Central memory CD8-positive, alpha-beta T cell (primary cell): Measurements from ENCODE around the gene CLK2.

ENCODE experiments used
- ATAC-seq: fragments of 150-1000 bp; cut with Tn5 transposase; replicated peaks from 2 replicates; pipeline ENCODE4 v1.10.0; 2022; ENCODE audit warnings: mild to moderate bottlenecking, moderate FRiP score, moderate number of reproducible peaks; ENCODE audit not compliant: poor library complexity, severe bottlenecking; ENCODE audit errors: extremely low read depth
- DNase-seq, 2 donors: peaks; one replicate each; pipeline ENCODE4 v3.0.0; 2021; ENCODE audit warnings: low spot score in 2 of 2
- H3K27ac Mint-ChIP-seq: one replicate; pipeline ENCODE4 v1.8.0; 2022; ENCODE audit warnings: low read depth, mild to moderate bottlenecking, moderate library complexity, mixed read lengths
- H3K27me3 Mint-ChIP-seq: one replicate; pipeline ENCODE4 v1.8.0; 2022; ENCODE audit warnings: mixed read lengths
- H3K36me3 Mint-ChIP-seq: one replicate; pipeline ENCODE4 v1.8.0; 2022; ENCODE audit warnings: mild to moderate bottlenecking, moderate library complexity, mixed read lengths; ENCODE audit not compliant: insufficient read depth
- H3K4me1 Mint-ChIP-seq: one replicate; pipeline ENCODE4 v1.8.0; 2022; ENCODE audit warnings: mixed read lengths
- H3K4me3 Mint-ChIP-seq: one replicate; pipeline ENCODE4 v1.8.0; 2022; ENCODE audit warnings: mild to moderate bottlenecking, moderate library complexity, mixed read lengths
- H3K9me3 Mint-ChIP-seq: one replicate; pipeline ENCODE4 v1.8.0; 2022; ENCODE audit warnings: mixed read lengths

CLK2 gene

GRCh38 chr1:155272466-155273342, 600 bp downstream of the CLK2 start:
- ATAC-seq (peak; percentile 22), DNase-seq (peak in 1 of 2 donors; percentile 15)
- Mint-ChIP-seq H3K36me3 (peaks cover 40% of the 10 kb centered on the region), H3K9me3 (no peaks in the 10 kb centered on the region), H3K27me3 (no peaks in the 10 kb centered on the region), H3K4me3 (peak overlapping the region; percentile 75), H3K27ac (peak overlapping the region; percentile 17), H3K4me1 (peaks cover 37% of the 10 kb centered on the region)

- H3K9me3 Mint-ChIP-seq: no peaks in the 10 kb centered on the region
- H3K4me1 Mint-ChIP-seq: peaks cover 23% of the 10 kb centered on the region
- peaks cover 59% of the 10 kb centered on the region for H3K36me3 Mint-ChIP-seq
- no peak overlapping the region for H3K27ac Mint-ChIP-seq
- H3K27me3 Mint-ChIP-seq: no peaks in the 10 kb centered on the region
- ATAC-seq (no peak), DNase-seq (no peak)
- H3K4me3 Mint-ChIP-seq: no peak overlapping the region
Measured at GRCh38 chr1:155269381-155269780, 3.9 kb downstream of the CLK2 start.

DNA sequence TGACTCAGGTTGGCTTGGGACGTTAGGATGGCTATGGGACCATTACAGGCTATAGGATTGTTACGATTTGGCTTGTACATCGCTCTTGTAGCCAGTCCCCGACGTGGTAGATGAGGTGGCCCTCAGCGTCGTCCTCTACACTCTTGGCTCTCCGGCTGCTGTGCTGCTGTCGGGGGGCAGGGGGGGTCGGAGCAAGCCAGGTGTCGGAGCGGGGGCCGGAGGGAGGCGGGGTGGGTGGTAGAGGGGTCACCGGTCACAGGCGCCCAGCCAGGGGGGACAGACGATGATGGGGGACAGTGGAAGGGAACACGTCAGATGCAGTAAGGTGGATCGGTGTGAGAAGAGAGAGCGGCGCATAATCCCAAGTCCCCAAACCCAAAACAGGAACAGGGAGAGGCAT, 4.7 kb downstream of the CLK2 start:
- Mint-ChIP-seq H3K4me3 (no peak overlapping the region), H3K4me1 (peaks cover 21% of the 10 kb centered on the region), H3K27me3 (no peaks in the 10 kb centered on the region), H3K9me3 (no peaks in the 10 kb centered on the region), H3K36me3 (peaks cover 56% of the 10 kb centered on the region), H3K27ac (no peak overlapping the region)
- ATAC-seq (no peak), DNase-seq (no peak)

GRCh38 chr1:155267373-155267772, 5.9 kb downstream of the CLK2 start:
- ATAC-seq: no peak
- H3K27me3 Mint-ChIP-seq: no peaks in the 10 kb centered on the region

DNA sequence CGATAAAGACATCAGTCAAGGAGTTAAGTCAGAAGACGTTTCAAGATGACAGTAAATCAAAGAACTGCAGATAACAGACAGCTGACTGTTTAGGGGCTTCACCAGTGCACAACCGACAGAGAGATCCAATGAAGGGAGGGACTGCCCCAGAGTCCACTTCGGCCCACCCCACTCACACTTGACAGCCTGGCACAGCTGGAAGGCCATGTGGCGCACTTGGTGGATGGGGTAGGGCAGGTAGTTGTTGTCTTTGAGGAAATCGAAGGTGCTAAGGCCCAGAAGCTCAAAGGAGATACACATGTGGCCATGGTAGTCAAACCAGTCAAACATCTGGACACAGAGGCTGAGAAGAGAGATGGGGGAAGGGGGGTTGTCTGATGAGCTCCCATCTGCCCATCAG, 6.8 kb downstream of the CLK2 start:
- Mint-ChIP-seq H3K9me3 (no peaks in the 10 kb centered on the region), H3K4me3 (no peak overlapping the region), H3K27ac (no peak overlapping the region), H3K4me1 (peaks cover 24% of the 10 kb centered on the region), H3K36me3 (peaks cover 61% of the 10 kb centered on the region), H3K27me3 (no peaks in the 10 kb centered on the region)
- no peak for ATAC-seq
- no peak for DNase-seq

More at GRCh38 chr1:155267373-155267772, 5.9 kb downstream of the CLK2 start:
- peaks cover 55% of the 10 kb centered on the region for H3K36me3 Mint-ChIP-seq
- no peak overlapping the region for H3K27ac Mint-ChIP-seq
- no peaks in the 10 kb centered on the region for H3K9me3 Mint-ChIP-seq
- DNase-seq: no peak
- peaks cover 15% of the 10 kb centered on the region for H3K4me1 Mint-ChIP-seq
- H3K4me3 Mint-ChIP-seq: no peak overlapping the region

GRCh38 chr1:155263067-155263466, 10.2 kb downstream of the CLK2 start:
- Mint-ChIP-seq H3K4me3 (peak overlapping the region; percentile 93), H3K36me3 (peaks cover 57% of the 10 kb centered on the region), H3K27me3 (no peaks in the 10 kb centered on the region), H3K4me1 (peaks cover 29% of the 10 kb centered on the region), H3K27ac (peak overlapping the region; percentile 91), H3K9me3 (no peaks in the 10 kb centered on the region)
- ATAC-seq (no peak), DNase-seq (no peak)

- DNase-seq: peak; percentile 59 to 70
- peaks cover 57% of the 10 kb centered on the region for H3K36me3 Mint-ChIP-seq
- no peaks in the 10 kb centered on the region for H3K27me3 Mint-ChIP-seq
- no peaks in the 10 kb centered on the region for H3K9me3 Mint-ChIP-seq
- H3K27ac Mint-ChIP-seq: peak within 1 kb of the TSS; percentile 91
- peak; percentile 99 for ATAC-seq
- H3K4me3 Mint-ChIP-seq: peak within 1 kb of the TSS; percentile 93
- peaks cover 35% of the 10 kb centered on the region for H3K4me1 Mint-ChIP-seq
Measured at GRCh38 chr1:155261852-155262673, 11.2 kb downstream of the CLK2 start, which contains the start of gene SCAMP3. Gene SCAMP3, minus strand, starts transcription at chr1:155262360. Its CDS starts 209 bp downstream, at chr1:155262151.

- Mint-ChIP-seq H3K27me3 (no peaks in the 10 kb centered on the region), H3K36me3 (peaks cover 51% of the 10 kb centered on the region), H3K4me3 (peak overlapping the region; percentile 93), H3K27ac (peak overlapping the region; percentile 91), H3K9me3 (no peaks in the 10 kb centered on the region), H3K4me1 (peaks cover 41% of the 10 kb centered on the region)
- ATAC-seq: peak; percentile 8
- no peak for DNase-seq
Measured at GRCh38 chr1:155261493-155261851, 11.8 kb downstream of the CLK2 start.

GRCh38 chr1:155260276-155260675, 13.0 kb downstream of the CLK2 start:
- Mint-ChIP-seq H3K27me3 (no peaks in the 10 kb centered on the region), H3K9me3 (no peaks in the 10 kb centered on the region), H3K27ac (peak overlapping the region; percentile 16), H3K36me3 (peaks cover 43% of the 10 kb centered on the region), H3K4me3 (peak overlapping the region; percentile 93), H3K4me1 (peaks cover 51% of the 10 kb centered on the region)
- ATAC-seq (no peak), DNase-seq (no peak)

DNA sequence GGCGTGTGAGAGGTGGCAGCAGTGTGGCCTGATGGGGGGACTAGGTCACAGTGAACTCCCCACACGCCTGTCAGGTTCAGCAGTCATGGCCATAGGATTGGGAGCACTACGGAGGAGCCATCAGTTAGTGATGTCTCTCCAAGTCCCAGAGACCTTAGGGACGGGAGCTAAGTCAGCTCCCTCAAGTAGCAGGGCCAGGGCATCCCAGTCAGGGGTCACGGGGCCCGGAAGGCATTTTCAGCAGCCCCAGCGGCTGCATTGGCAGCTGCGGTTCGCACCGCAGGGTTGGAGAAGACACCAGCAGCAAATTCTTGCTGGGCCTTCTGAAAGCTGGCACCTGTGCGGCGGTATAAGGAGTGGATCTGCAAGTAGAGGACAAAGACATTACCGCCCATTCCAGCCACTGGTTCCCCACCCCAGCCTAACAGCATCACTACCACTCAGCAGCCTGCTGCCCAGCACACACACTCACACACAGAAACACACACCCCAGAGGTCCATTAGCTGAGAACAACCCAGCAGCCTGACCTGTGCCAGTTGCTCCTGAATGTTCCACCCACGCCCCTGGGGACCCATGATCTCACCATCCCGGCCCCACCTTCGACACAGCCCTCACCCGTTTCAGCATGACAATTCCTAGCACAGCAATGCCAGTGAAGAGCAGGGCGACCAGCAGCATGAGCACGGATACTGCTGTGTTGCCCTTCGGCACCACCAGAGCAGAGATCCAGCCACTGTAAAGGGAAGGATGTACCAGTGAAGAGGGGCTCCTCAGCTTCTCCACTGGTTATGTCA, 17.0 kb downstream of the CLK2 start:
- DNase-seq (no peak), ATAC-seq (no peak)
- peak overlapping the region; percentile 80 for H3K4me3 Mint-ChIP-seq
- H3K9me3 Mint-ChIP-seq: no peaks in the 10 kb centered on the region
- peak overlapping the region; percentile 35 for H3K27ac Mint-ChIP-seq
- H3K36me3 Mint-ChIP-seq: peaks cover 27% of the 10 kb centered on the region
- H3K27me3 Mint-ChIP-seq: no peaks in the 10 kb centered on the region
- H3K4me1 Mint-ChIP-seq: peaks cover 50% of the 10 kb centered on the region

DNA sequence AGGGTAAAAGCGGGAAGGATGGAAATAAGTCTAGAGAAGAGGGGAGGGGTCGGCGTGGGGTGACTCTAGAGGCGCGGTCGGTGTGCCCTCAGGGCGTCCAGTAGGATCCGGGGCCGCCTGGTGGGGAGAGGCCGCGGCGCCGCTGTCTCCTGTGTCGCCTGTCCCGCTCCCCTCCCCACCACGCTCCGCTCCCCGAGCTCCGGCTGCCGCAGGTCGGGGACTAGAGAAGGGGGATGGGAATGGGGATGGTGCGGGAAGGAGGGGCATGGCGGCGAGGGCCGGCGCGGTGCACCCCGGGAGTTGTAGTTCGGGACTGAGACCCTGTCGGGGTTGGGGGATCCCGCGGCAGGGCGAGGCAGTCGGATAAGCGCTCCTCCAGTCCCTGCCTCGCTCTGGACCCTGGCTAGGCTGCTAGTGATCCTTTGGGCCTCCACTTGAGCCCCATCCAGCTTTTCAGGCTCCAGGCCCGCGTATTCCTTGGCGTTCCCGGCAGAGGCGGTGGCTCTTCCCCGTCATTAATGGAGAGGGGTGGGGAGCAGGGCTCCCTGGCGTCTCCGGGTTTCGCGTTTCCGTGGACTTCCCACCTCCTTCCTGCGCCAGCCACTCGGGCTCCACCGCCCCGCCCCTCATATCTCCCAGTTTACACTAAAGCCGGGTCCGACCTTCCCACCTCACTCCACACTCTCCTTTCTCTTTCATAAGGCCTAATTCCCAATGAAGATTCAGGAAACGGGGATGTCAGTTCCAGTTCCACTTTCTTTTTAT, 17.9 kb downstream of the CLK2 start, which contains the start of gene ENTREP3:
Gene ENTREP3, minus strand, starts transcription at position 241 of the 765 bp plus-strand sequence. CDS start 606 bp downstream, outside the sequence.
- H3K4me3 Mint-ChIP-seq: peak within 1 kb of the TSS; percentile 80
- H3K4me1 Mint-ChIP-seq: peaks cover 46% of the 10 kb centered on the region
- H3K9me3 Mint-ChIP-seq: no peaks in the 10 kb centered on the region
- no peaks in the 10 kb centered on the region for H3K27me3 Mint-ChIP-seq
- peak; percentile 56 for ATAC-seq
- H3K27ac Mint-ChIP-seq: peak within 1 kb of the TSS; percentile 35
- peaks cover 29% of the 10 kb centered on the region for H3K36me3 Mint-ChIP-seq
- peak; percentile 31 to 42 for DNase-seq
